ENCODE measurements around the gene NUDT3. TPM values are rescaled to one million over a fixed set of nuclear protein-coding genes. Genes with fewer than 3 reads are reported as not detected.
A peak's percentile ranks its signal among the peaks of the same experiment; 100 is the strongest.
"Not testable (repeated sequence)": the region's sequence is repeated elsewhere in the genome, so short reads cannot be mapped to it uniquely, and the experiment has no call there.

NUDT3 gene
- 20.0 and 20.7 TPM in 2 replicates for total RNA-seq (2014; rRNA removed; shearing (Covaris generic))

GRCh38 chr6:34392497-34393190, at the start of gene NUDT3:
Gene NUDT3, minus strand, starts transcription at chr6:34392669. Its CDS starts 307 bp downstream, at chr6:34392362.
- peak; percentile 91 for DNase-seq (ENCODE audit: low spot score)

GRCh38 chr6:34441526-34441925, 49.1 kb upstream of the NUDT3 start:
- DNase-seq (ENCODE audit: low spot score), result no peak

- no peak for DNase-seq (ENCODE audit: low spot score)
Measured at GRCh38 chr6:34439442-34439841, 47.0 kb upstream of the NUDT3 start.

GRCh38 chr6:34438705-34439104, 46.2 kb upstream of the NUDT3 start:
- DNase-seq (ENCODE audit: low spot score), result no peak

- DNase-seq (ENCODE audit: low spot score), result no peak
Measured at GRCh38 chr6:34437644-34437970, 45.1 kb upstream of the NUDT3 start.

GRCh38 chr6:34436803-34437643, 44.6 kb upstream of the NUDT3 start:
- DNase-seq (ENCODE audit: low spot score), result no peak

GRCh38 chr6:34435916-34436315, 43.4 kb upstream of the NUDT3 start:
- DNase-seq (ENCODE audit: low spot score), result no peak

- DNase-seq (ENCODE audit: low spot score), result peak; percentile 92
Measured at GRCh38 chr6:34425498-34426410, 33.3 kb upstream of the NUDT3 start, which contains the start of gene RPS10. Gene RPS10, minus strand, starts transcription at chr6:34426069. Its CDS starts 848 bp downstream, at chr6:34425221.

GRCh38 chr6:34425132-34425497, 32.6 kb upstream of the NUDT3 start:
- DNase-seq (ENCODE audit: low spot score), result no peak

- no peak for DNase-seq (ENCODE audit: low spot score)
Measured at GRCh38 chr6:34424200-34425131, 32.0 kb upstream of the NUDT3 start.

GRCh38 chr6:34423254-34423653, 30.8 kb upstream of the NUDT3 start:
- no peak for DNase-seq (ENCODE audit: low spot score)

- DNase-seq (ENCODE audit: low spot score), result no peak
Measured at GRCh38 chr6:34418367-34418766, 25.9 kb upstream of the NUDT3 start.

- no peak for DNase-seq (ENCODE audit: low spot score)
Measured at GRCh38 chr6:34416877-34417371, 24.5 kb upstream of the NUDT3 start.

GRCh38 chr6:34414999-34415858, 22.8 kb upstream of the NUDT3 start:
- DNase-seq (ENCODE audit: low spot score), result peak; percentile 83

- DNase-seq (ENCODE audit: low spot score), result no peak
Measured at GRCh38 chr6:34412643-34413214, 20.3 kb upstream of the NUDT3 start.

- no peak for DNase-seq (ENCODE audit: low spot score)
Measured at GRCh38 chr6:34412016-34412415, 19.5 kb upstream of the NUDT3 start.

GRCh38 chr6:34407915-34408314, 15.4 kb upstream of the NUDT3 start:
- not testable (repeated sequence) for DNase-seq (ENCODE audit: low spot score)

- DNase-seq (ENCODE audit: low spot score), result no peak
Measured at GRCh38 chr6:34396518-34396917, 4.0 kb upstream of the NUDT3 start.

GRCh38 chr6:34393966-34394305, 1.5 kb upstream of the NUDT3 start:
- no peak for DNase-seq (ENCODE audit: low spot score)

All from HT-29 (cell line).